K562 (cell line): ENCODE results near the gene CXCL17. TPM values are rescaled to one million over a fixed set of nuclear protein-coding genes. Genes with fewer than 3 reads are reported as not detected.
A peak's percentile ranks its signal among the peaks of the same experiment; 100 is the strongest.

Experiments used
- CEBPZ ChIP-seq: fragments of 150-350 bp; IDR thresholded peaks from 2 replicates; pipeline ENCODE4 v1.6.1; 2014; ENCODE audit warnings: low read depth, mild to moderate bottlenecking, low read length, borderline replicate concordance
- CHD7 ChIP-seq: fragments of 200-600 bp; sonication (generic); IDR thresholded peaks from one replicate; pipeline ENCODE4 v1.6.1; 2012; ENCODE audit warnings: mild to moderate bottlenecking, low read depth, low read length, inconsistent platforms
- PRPF4 ChIP-seq: fragments of 200-400 bp; formaldehyde crosslinking; IDR thresholded peaks from one replicate; pipeline ENCODE4 v1.6.1; 2017; ENCODE audit warnings: low read length, low read depth, mild to moderate bottlenecking; ENCODE audit not compliant: insufficient read depth, poor library complexity, severe bottlenecking
- RBM25 ChIP-seq: fragments of 200-400 bp; formaldehyde crosslinking; IDR thresholded peaks from 2 replicates; pipeline ENCODE4 v1.6.1; 2018; ENCODE audit warnings: low read length, low read depth, moderate library complexity; ENCODE audit not compliant: severe bottlenecking
- RFX1 ChIP-seq: fragments of 450-650 bp; IDR thresholded peaks from 2 replicates; pipeline ENCODE4 v1.6.1; 2016; ENCODE audit warnings: mild to moderate bottlenecking, moderate library complexity
- SETDB1 ChIP-seq: IDR thresholded peaks from one replicate; pipeline ENCODE4 v1.6.1; 2012; ENCODE audit warnings: low read length, control low read depth, inconsistent platforms
- SREBF1 ChIP-seq: fragments of 150-350 bp; IDR thresholded peaks from 2 replicates; pipeline ENCODE4 v1.6.1; 2014; ENCODE audit warnings: antibody characterized with exemption, low read depth, low read length, borderline replicate concordance
- THRB ChIP-seq: fragments of 450-650 bp; formaldehyde crosslinking; conservative IDR thresholded peaks from 2 replicates; pipeline ENCODE4 v1.4.0; 2022; ENCODE audit warnings: mild to moderate bottlenecking, missing genetic modification characterization
- XRCC4 ChIP-seq: IDR thresholded peaks from one replicate; pipeline ENCODE4 v1.6.1; 2011; ENCODE audit not compliant: insufficient read depth, insufficient read length; ENCODE audit errors: extremely low read depth
- ZBTB17 ChIP-seq: fragments of 450-650 bp; formaldehyde crosslinking; IDR thresholded peaks from 2 replicates; pipeline ENCODE4 v1.4.0; 2020; ENCODE audit warnings: mild to moderate bottlenecking
- polyA plus RNA-seq, 8 experiments: library from polyadenylated mRNA; depleted of rRNA in 4 of 8; stranded (reverse) in 5 of 8; unstranded in 3 of 8; fragments of >200 nt; fragmentation: Nextera tagmentation in 2 of 8; fragmentation: Illumina TruSeq in 1 of 8; extraction: Ambion mirVana in 2 of 8; extraction: Trizol in 1 of 8; gene quantifications; 2 replicates each; pipeline versions ENCODE4 v1.2.1 to v1.2.3, GENCODE V29; 2011 to 2014; ENCODE audit warnings: inconsistent platforms in 1 of 8, missing spikeins in 1 of 8
- total RNA-seq, 7 experiments: library from RNA; depleted of rRNA in 6 of 7; stranded (reverse); fragments of >200 nt in 6 of 7; fragmentation: Illumina TruSeq in 2 of 7; extraction: Trizol in 2 of 7; gene quantifications; 2 replicates each; pipeline versions ENCODE4 v1.2.1 to v1.2.3, GENCODE V29; 2011 to 2021; ENCODE audit warnings: low replicate concordance in 1 of 7

CXCL17 gene
- total and polyA plus RNA-seq, 9 of the 15 experiments (the other 6 are each of a cell fraction or from before 2014, with no cell fraction given): 0.10 to 0.15 TPM; not detected in 7

GRCh38 chr19:42401365-42402303 is 41.1 kb downstream of the CXCL17 start (continued):
- no peak for TF ChIP-seq CHD7
- no peak for TF ChIP-seq PRPF4
- no peak for TF ChIP-seq XRCC4
- TF ChIP-seq RBM25: no peak
- TF ChIP-seq CEBPZ: no peak
- no peak for TF ChIP-seq RFX1
- TF ChIP-seq ZBTB17 (CRISPR knock-in tag): 0 out of 2 replicates have a peak, but pooled peaks have one; percentile 28
- no peak for TF ChIP-seq SETDB1
- TF ChIP-seq THRB (CRISPR knock-in tag): no peak
- no peak for TF ChIP-seq SREBF1
